PC-3 (cell line): ENCODE results near the gene PARP1.

Experiments used
- EZH2 ChIP-seq: fragments of 300-600 bp; sonication (generic); IDR thresholded peaks from one replicate; pipeline ENCODE4 v1.6.1; 2017; ENCODE audit warnings: antibody characterized with exemption, mild to moderate bottlenecking, low read length; ENCODE audit not compliant: unreplicated experiment
- EZH2phosphoT487 ChIP-seq: fragments of 300-600 bp; sonication (generic); IDR thresholded peaks from 2 replicates; pipeline ENCODE4 v1.6.1; 2018; ENCODE audit warnings: mild to moderate bottlenecking, antibody characterized with exemption, low read length, borderline replicate concordance
- TF ChIP-seq, protein P1 (sequence below): fragments of 300-600 bp; sonication (generic); conservative IDR thresholded peaks from 2 replicates; pipeline ENCODE4 v1.5.1; 2017; ENCODE audit warnings: antibody characterized with exemption, low read depth, mild to moderate bottlenecking, low read length

DNA sequence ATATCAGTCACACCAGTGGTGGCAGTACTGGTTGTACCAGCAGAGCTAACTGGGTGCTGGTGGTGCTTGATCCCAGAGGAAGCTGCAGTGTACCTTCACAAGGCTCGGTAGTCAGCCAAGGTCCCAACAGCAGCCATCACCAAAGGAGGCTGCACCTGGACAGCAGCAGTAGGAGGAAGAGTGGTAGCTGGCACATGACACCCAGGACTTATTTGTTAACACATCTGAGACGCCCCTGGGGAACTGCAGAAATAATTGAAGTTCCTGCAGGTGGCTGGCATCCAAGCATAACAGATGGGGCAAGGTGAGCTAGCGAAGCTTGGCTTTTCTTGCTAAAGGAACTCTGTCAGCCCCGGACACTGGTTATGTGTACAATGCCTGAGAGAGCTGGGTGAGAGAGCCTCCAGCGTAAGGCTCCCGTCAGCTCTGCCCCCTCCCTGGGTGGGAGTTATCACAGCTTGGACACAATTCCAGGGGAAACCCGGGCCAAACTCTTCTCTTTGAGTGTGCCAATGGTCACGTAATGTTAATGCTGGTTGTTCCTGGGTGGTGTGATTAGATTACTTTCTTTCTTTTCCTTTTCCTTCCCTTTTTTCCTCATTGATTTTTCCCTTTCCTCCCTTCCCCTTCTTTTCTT lies 29.1 kb upstream of the PARP1 start:
- TF ChIP-seq, protein P1, sequence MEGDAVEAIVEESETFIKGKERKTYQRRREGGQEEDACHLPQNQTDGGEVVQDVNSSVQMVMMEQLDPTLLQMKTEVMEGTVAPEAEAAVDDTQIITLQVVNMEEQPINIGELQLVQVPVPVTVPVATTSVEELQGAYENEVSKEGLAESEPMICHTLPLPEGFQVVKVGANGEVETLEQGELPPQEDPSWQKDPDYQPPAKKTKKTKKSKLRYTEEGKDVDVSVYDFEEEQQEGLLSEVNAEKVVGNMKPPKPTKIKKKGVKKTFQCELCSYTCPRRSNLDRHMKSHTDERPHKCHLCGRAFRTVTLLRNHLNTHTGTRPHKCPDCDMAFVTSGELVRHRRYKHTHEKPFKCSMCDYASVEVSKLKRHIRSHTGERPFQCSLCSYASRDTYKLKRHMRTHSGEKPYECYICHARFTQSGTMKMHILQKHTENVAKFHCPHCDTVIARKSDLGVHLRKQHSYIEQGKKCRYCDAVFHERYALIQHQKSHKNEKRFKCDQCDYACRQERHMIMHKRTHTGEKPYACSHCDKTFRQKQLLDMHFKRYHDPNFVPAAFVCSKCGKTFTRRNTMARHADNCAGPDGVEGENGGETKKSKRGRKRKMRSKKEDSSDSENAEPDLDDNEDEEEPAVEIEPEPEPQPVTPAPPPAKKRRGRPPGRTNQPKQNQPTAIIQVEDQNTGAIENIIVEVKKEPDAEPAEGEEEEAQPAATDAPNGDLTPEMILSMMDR, result no peak
- TF ChIP-seq EZH2 (no peak), EZH2phosphoT487 (no peak)
